HL-60/S4 treated with phorbol 12-myristate 13-acetate at 8.2 ng/mL for 4 days and 3 days (cell line): ENCODE results near the gene HEPACAM.

ENCODE experiments used
- in situ Hi-C: fragments of 300-500 bp; cut with MboI; formaldehyde crosslinking; loops from 2 replicates; pipeline ENCODE4 v1.15.0; 2022; ENCODE audit warnings: low sequenced_read_pairs

Gene HEPACAM

GRCh38 chr11:124873951-124874350 lies 61.9 kb downstream of the HEPACAM start:
- in situ Hi-C loops: no loop called here

GRCh38 chr11:124872741-124873140 lies 63.1 kb downstream of the HEPACAM start:
- in situ Hi-C loops: no loop called here

- in situ Hi-C loops: no loop called here
These were observed 63.6 kb downstream of the HEPACAM start for GRCh38 chr11:124872280-124872679.

- in situ Hi-C loops: no loop called here
These were observed 65.4 kb downstream of the HEPACAM start for GRCh38 chr11:124870430-124870829.

- in situ Hi-C loops: no loop called here
These were observed 65.9 kb downstream of the HEPACAM start for GRCh38 chr11:124869856-124870387.

GRCh38 chr11:124869331-124869730 lies 66.5 kb downstream of the HEPACAM start:
- in situ Hi-C loops: no loop called here
